Measurements from ENCODE around the gene ASAP3. TPM values are rescaled to one million over a fixed set of nuclear protein-coding genes. Genes with fewer than 3 reads are reported as not detected.

ASAP3 gene
- total and polyA plus RNA-seq, 12 donors, result 15.5 to 58.4 (median 30.4) TPM

- ATAC-seq (no peak), DNase-seq (no peak)
- intact Hi-C loops (cut with DNase I), result loop anchor here in 1 of 10 donors (5.0 kb wide), 1 partner anchor 150 kb away; no protein-coding TSS in a partner anchor
- Histone ChIP-seq H3K4me3 (no peak overlapping the region), H3K27me3 (peaks cover 0 to 5% (median 0%) of the 10 kb centered on the region in 7 donors), H3K27ac (no peak overlapping the region), H3K4me1 (peaks cover 0 to 3% (median 0%) of the 10 kb centered on the region in 9 donors), H3K9me3 (no peaks in the 10 kb centered on the region), H3K36me3 (no peaks in the 10 kb centered on the region)
- TF ChIP-seq, protein P1, sequence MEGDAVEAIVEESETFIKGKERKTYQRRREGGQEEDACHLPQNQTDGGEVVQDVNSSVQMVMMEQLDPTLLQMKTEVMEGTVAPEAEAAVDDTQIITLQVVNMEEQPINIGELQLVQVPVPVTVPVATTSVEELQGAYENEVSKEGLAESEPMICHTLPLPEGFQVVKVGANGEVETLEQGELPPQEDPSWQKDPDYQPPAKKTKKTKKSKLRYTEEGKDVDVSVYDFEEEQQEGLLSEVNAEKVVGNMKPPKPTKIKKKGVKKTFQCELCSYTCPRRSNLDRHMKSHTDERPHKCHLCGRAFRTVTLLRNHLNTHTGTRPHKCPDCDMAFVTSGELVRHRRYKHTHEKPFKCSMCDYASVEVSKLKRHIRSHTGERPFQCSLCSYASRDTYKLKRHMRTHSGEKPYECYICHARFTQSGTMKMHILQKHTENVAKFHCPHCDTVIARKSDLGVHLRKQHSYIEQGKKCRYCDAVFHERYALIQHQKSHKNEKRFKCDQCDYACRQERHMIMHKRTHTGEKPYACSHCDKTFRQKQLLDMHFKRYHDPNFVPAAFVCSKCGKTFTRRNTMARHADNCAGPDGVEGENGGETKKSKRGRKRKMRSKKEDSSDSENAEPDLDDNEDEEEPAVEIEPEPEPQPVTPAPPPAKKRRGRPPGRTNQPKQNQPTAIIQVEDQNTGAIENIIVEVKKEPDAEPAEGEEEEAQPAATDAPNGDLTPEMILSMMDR (IDR thresholded peaks at IDR 0.05), result no peak
- WGBS, 2 donors, result 85 to 86% methylated on average over 3 of the region's 3 CpGs
Observed at GRCh38 chr1:23492132-23492720, 8.2 kb upstream of the ASAP3 start.

GRCh38 chr1:23489842-23490241 lies 5.9 kb upstream of the ASAP3 start:
- Histone ChIP-seq H3K9me3 (no peaks in the 10 kb centered on the region), H3K4me3 (no peak overlapping the region), H3K27me3 (peaks cover 0 to 17% (median 0%) of the 10 kb centered on the region in 7 donors), H3K36me3 (no peaks in the 10 kb centered on the region), H3K27ac (no peak overlapping the region), H3K4me1 (peaks cover 0 to 4% (median 2%) of the 10 kb centered on the region in 9 donors)
- intact Hi-C loops (cut with DNase I), result loop anchor here in 2 of 10 donors (2.0 to 5.0 kb wide), 2 partner anchors 43 to 152 kb away; no protein-coding TSS in a partner anchor
- no peak for ATAC-seq
- TF ChIP-seq, protein P1 (IDR thresholded peaks at IDR 0.05), result no peak
- WGBS, 2 donors, result 51 to 54% methylated on average over 5 of the region's 5 CpGs
- no peak for DNase-seq

GRCh38 chr1:23485002-23485332 lies 988 bp upstream of the ASAP3 start:
- H3K36me3 ChIP-seq, result no peaks in the 10 kb centered on the region
- TF ChIP-seq, protein P1 (IDR thresholded peaks at IDR 0.05), result no peak
- ATAC-seq (no peak), DNase-seq (no peak)
- H3K4me1 ChIP-seq, result peaks cover 11 to 42% (median 28%) of the 10 kb centered on the region in 9 donors
- peak overlapping the region in 9 of 10 donors; percentile 88 to 98 (median 96) for H3K4me3 ChIP-seq
- no peaks in the 10 kb centered on the region for H3K9me3 ChIP-seq
- intact Hi-C loops (cut with DNase I), result no loop called here
- 46 to 57% methylated on average over 7 of the region's 7 CpGs for WGBS, 2 donors
- H3K27ac ChIP-seq, result peak overlapping the region in 8 of 10 donors; percentile 14 to 96 (median 93)
- H3K27me3 ChIP-seq, result peaks cover 0 to 55% (median 0%) of the 10 kb centered on the region in 7 donors

- no peaks in the 10 kb centered on the region for H3K9me3 ChIP-seq
- peaks cover 0 to 50% (median 0%) of the 10 kb centered on the region in 7 donors for H3K27me3 ChIP-seq
- peak overlapping the region; percentile 75 to 97 (median 93) for H3K27ac ChIP-seq
- intact Hi-C loops (cut with DNase I), result loop anchor here in 2 of 10 donors (5.0 kb wide), 2 partner anchors 62 to 142 kb away; partner anchors contain the start of genes TCEA3 (in 2 of the 2) and HNRNPR (in 1 of the 2)
- H3K4me3 ChIP-seq, result peak overlapping the region in 9 of 10 donors; percentile 88 to 98 (median 96)
- DNase-seq (peak; percentile 95 to 97), ATAC-seq (peak; percentile 92 to 95 (median 93))
- peaks cover 11 to 47% (median 34%) of the 10 kb centered on the region in 9 donors for H3K4me1 ChIP-seq
- no peaks in the 10 kb centered on the region for H3K36me3 ChIP-seq
- 5 to 10% methylated on average over 33 to 54 of the region's 54 CpGs for WGBS, 2 donors
- TF ChIP-seq, protein P1 (IDR thresholded peaks at IDR 0.05), result no peak
Observed at GRCh38 chr1:23484253-23485001, 448 bp upstream of the ASAP3 start.

Measured in heart right ventricle (tissue), 16 donors.